ENCODE data around the gene IFITM1.

The IFITM1 gene

DNA sequence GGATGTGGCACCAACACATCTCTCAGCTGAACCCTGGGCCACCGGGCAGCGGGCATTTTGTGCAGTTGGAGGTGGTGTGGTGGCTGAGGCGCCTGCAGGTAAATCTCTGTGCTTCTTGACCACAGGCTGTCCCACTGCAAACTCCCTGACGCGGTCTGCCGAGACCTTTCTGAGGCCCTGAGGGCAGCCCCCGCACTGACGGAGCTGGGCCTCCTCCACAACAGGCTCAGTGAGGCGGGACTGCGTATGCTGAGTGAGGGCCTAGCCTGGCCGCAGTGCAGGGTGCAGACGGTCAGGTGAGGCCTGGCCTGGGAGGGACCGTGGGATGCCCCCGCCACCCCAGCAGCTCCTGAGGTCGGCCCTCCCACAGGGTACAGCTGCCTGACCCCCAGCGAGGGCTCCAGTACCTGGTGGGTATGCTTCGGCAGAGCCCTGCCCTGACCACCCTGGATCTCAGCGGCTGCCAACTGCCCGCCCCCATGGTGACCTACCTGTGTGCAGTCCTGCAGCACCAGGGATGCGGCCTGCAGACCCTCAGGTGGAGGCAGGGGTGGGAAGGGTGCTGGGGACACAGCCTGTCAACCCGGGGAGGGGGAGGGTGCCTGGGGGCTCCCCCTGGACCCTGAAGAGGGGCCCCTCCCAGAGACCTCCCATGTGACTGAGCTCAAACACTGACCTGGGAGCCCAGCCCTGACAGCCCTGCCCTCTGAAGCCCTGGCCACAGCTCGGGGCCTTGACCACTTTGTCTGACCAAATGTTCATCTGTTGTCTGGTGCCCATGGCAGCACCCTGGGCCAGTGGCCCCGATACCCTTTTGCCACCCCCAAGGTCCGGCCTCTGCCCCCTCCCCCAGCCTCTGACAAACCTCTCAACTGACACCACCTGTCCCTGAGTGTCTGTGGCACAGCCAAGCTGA, 29.5 kb upstream of the IFITM1 start:
- TF ChIP-seq YY1 (IDR thresholded peaks at IDR 0.05; ENCODE audit: low read depth) (no peak), CEBPB (IDR thresholded peaks at IDR 0.05) (no peak), CREB1 (IDR thresholded peaks at IDR 0.05; ENCODE audit: low read depth) (no peak), EP300 (IDR thresholded peaks at IDR 0.05; ENCODE audit: borderline replicate concordance) (no peak), NFIC (IDR thresholded peaks at IDR 0.05) (no peak), TCF12 (IDR thresholded peaks at IDR 0.05; ENCODE audit: low read depth) (no peak), EGR1 (IDR thresholded peaks at IDR 0.05) (no peak), ZBTB7A (IDR thresholded peaks at IDR 0.05; ENCODE audit: low read depth) (no peak)
- TF ChIP-seq, protein P1, sequence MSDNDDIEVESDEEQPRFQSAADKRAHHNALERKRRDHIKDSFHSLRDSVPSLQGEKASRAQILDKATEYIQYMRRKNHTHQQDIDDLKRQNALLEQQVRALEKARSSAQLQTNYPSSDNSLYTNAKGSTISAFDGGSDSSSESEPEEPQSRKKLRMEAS (IDR thresholded peaks at IDR 0.05), result no peak
- TF ChIP-seq, protein P2, sequence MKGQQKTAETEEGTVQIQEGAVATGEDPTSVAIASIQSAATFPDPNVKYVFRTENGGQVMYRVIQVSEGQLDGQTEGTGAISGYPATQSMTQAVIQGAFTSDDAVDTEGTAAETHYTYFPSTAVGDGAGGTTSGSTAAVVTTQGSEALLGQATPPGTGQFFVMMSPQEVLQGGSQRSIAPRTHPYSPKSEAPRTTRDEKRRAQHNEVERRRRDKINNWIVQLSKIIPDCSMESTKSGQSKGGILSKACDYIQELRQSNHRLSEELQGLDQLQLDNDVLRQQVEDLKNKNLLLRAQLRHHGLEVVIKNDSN (IDR thresholded peaks at IDR 0.05), result no peak
- TF ChIP-seq, protein P3, sequence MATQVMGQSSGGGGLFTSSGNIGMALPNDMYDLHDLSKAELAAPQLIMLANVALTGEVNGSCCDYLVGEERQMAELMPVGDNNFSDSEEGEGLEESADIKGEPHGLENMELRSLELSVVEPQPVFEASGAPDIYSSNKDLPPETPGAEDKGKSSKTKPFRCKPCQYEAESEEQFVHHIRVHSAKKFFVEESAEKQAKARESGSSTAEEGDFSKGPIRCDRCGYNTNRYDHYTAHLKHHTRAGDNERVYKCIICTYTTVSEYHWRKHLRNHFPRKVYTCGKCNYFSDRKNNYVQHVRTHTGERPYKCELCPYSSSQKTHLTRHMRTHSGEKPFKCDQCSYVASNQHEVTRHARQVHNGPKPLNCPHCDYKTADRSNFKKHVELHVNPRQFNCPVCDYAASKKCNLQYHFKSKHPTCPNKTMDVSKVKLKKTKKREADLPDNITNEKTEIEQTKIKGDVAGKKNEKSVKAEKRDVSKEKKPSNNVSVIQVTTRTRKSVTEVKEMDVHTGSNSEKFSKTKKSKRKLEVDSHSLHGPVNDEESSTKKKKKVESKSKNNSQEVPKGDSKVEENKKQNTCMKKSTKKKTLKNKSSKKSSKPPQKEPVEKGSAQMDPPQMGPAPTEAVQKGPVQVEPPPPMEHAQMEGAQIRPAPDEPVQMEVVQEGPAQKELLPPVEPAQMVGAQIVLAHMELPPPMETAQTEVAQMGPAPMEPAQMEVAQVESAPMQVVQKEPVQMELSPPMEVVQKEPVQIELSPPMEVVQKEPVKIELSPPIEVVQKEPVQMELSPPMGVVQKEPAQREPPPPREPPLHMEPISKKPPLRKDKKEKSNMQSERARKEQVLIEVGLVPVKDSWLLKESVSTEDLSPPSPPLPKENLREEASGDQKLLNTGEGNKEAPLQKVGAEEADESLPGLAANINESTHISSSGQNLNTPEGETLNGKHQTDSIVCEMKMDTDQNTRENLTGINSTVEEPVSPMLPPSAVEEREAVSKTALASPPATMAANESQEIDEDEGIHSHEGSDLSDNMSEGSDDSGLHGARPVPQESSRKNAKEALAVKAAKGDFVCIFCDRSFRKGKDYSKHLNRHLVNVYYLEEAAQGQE (IDR thresholded peaks at IDR 0.05; ENCODE audit: low read depth), result no peak

DNA sequence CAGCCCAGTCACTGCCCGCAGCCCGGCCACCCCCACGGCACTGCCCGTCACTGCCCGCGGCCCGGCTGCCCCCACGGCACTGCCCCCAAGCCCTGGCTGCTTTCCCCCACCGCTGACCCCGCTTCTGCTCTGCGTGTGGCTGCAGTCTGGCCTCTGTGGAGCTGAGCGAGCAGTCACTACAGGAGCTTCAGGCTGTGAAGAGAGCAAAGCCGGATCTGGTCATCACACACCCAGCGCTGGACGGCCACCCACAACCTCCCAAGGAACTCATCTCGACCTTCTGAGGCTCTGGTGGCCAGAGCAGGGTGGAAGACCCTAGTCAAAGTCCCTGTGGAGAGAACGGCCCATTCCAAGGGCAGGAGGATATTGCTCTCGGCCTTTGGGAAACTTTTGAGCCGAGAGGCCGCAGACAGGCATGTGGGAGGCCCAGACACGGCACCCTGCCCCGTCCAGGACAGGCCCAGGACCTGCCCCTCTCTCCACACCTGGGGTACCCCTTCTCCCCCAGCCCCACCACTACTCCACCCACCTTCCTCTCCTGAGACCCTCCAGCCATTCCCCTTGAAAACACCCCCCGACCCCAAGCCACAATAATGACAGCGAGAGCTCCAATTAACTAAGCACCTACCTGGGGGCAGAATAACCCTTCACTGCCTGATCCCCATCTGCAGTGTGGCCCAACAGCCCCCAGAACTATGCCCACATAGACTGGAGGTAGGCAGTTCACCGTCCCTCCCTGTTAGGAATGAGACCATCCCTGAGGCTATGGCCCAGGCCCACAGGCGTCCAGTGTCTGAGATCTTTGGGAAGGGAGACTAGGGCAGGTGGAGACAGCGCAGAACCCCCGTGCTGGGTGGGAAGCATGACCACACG, 28.6 kb upstream of the IFITM1 start:
- TF ChIP-seq ZBTB7A (IDR thresholded peaks at IDR 0.05; ENCODE audit: low read depth) (no peak), TEAD4 (IDR thresholded peaks at IDR 0.05) (no peak), CEBPB (IDR thresholded peaks at IDR 0.05) (no peak), FOXM1 (IDR thresholded peaks at IDR 0.05; ENCODE audit: borderline replicate concordance, low read depth) (no peak), YY1 (IDR thresholded peaks at IDR 0.05; ENCODE audit: low read depth) (no peak), EP300 (IDR thresholded peaks at IDR 0.05; ENCODE audit: borderline replicate concordance) (no peak), TCF12 (IDR thresholded peaks at IDR 0.05; ENCODE audit: low read depth) (no peak), EGR1 (IDR thresholded peaks at IDR 0.05) (no peak), TAF1 (IDR thresholded peaks at IDR 0.05; ENCODE audit: low read depth) (no peak), RAD21 (IDR thresholded peaks at IDR 0.05; ENCODE audit: low read depth) (no peak), NFIC (IDR thresholded peaks at IDR 0.05) (no peak), CREB1 (IDR thresholded peaks at IDR 0.05; ENCODE audit: low read depth) (no peak)
- TF ChIP-seq, protein P3 (IDR thresholded peaks at IDR 0.05; ENCODE audit: low read depth), result no peak
- TF ChIP-seq, protein P1 (IDR thresholded peaks at IDR 0.05), result no peak
- TF ChIP-seq, protein P2 (IDR thresholded peaks at IDR 0.05), result no peak

DNA sequence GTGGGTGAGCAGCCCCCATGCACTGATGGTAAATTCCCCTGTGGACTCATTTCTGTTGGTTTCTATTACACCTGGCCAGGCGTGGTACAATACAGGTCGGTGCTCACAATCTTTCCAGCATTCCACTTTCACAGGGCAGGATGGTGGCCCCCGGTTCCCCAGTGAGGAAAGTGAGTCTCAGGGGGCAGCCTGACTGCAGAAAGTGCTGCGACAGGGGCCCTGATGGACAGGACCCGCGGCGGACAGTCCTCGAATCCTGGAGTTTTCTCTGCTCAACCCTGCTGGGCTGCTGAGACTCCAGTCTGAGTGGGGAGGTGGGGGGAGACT, 28.0 kb upstream of the IFITM1 start:
- TF ChIP-seq RAD21 (IDR thresholded peaks at IDR 0.05; ENCODE audit: low read depth) (no peak), TCF12 (IDR thresholded peaks at IDR 0.05; ENCODE audit: low read depth) (no peak), NFIC (IDR thresholded peaks at IDR 0.05) (no peak), ZBTB7A (IDR thresholded peaks at IDR 0.05; ENCODE audit: low read depth) (no peak)
- TF ChIP-seq, protein P2 (IDR thresholded peaks at IDR 0.05), result no peak
- TF ChIP-seq, protein P1 (IDR thresholded peaks at IDR 0.05), result no peak

DNA sequence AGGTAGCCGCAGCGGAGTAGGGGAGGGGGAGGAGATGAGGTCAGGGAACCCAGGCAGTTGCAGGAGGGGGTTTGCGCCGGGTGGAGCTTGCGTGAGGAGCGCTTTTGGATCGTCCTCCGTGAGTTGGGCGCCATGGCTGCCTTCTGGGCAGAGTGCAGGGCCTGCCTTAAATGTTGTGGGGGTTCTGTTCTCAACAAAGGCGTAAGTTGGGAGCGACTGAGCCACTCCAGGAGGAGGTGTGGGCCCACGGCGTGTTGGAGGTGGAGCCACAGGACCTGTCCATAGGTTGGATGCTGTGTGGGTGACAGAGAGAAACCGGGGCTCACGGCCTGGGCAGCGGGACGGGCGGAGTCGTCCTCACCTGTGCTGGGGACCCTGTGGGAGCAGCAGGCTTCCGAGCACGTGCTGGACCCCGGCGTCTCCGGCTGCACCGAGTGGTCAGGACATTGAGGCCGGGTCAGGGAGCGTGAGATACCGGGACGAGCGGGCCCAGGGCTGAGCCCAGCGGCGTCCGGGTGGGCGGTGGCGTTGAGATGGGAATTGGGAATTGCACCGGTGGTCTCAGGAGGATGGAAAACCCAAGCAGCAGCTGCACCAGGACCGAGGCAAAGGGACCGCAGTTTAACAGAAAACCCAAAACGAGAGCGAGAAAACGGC, 25.9 kb upstream of the IFITM1 start:
- TF ChIP-seq CEBPB (IDR thresholded peaks at IDR 0.05) (no peak), CREB1 (IDR thresholded peaks at IDR 0.05; ENCODE audit: low read depth) (no peak), NFIC (IDR thresholded peaks at IDR 0.05) (no peak), RAD21 (IDR thresholded peaks at IDR 0.05; ENCODE audit: low read depth) (no peak), TEAD4 (IDR thresholded peaks at IDR 0.05) (no peak), FOXM1 (IDR thresholded peaks at IDR 0.05; ENCODE audit: borderline replicate concordance, low read depth) (no peak), TAF1 (IDR thresholded peaks at IDR 0.05; ENCODE audit: low read depth) (no peak), EP300 (IDR thresholded peaks at IDR 0.05; ENCODE audit: borderline replicate concordance) (no peak), YY1 (IDR thresholded peaks at IDR 0.05; ENCODE audit: low read depth) (no peak), EGR1 (IDR thresholded peaks at IDR 0.05) (no peak)
- TF ChIP-seq, protein P3 (IDR thresholded peaks at IDR 0.05; ENCODE audit: low read depth), result no peak
- TF ChIP-seq, protein P2 (IDR thresholded peaks at IDR 0.05), result no peak
- TF ChIP-seq, protein P1 (IDR thresholded peaks at IDR 0.05), result no peak

Measured in Ishikawa (cell line).